ENCODE results near the gene AREL1. TPM values are rescaled to one million over a fixed set of nuclear protein-coding genes. Genes with fewer than 3 reads are reported as not detected.

The AREL1 gene
- total RNA-seq, 1 experiment from 2014 or later = 34.2 TPM

GRCh38 chr14:74685056-74685455 lies 27.8 kb downstream of the AREL1 start:
- H2BK15ac ChIP-seq (ENCODE audit: low read depth, low read length) = no peak overlapping the region
- Mint-ChIP-seq H3K27ac (no peak overlapping the region), H3K4me3 (no peak overlapping the region), H3K4me1 (peaks cover 10 to 12% of the 10 kb centered on the region in 2 experiments; a peak in 3 of 4 replicates), H3K36me3 (ENCODE audit: insufficient read depth in 1 of 3, low read depth in 3 of 3) (peaks cover 14 to 44% (median 38%) of the 10 kb centered on the region in 3 experiments), H3K27me3 (ENCODE audit: low read depth) (no peaks in the 10 kb centered on the region), H3K9me3 (no peaks in the 10 kb centered on the region)
- no peak overlapping the region for H3K27ac ChIP-seq (ENCODE audit: insufficient read length, low read depth, low read length)
- H3K79me2 ChIP-seq (ENCODE audit: insufficient read depth, low read length) = no peaks in the 10 kb centered on the region
- H3K9ac ChIP-seq (ENCODE audit: extremely low read depth, insufficient read length, low read length) = no peak overlapping the region
- H3K4ac ChIP-seq (ENCODE audit: low read depth, low read length) = no peak overlapping the region
- TF ChIP-seq CTCF (conservative IDR thresholded peaks at IDR 0.05) = no peak
- no peak overlapping the region for H2BK5ac ChIP-seq (ENCODE audit: insufficient read length, low read length)
- no peak overlapping the region for H3T11ph ChIP-seq (ENCODE audit: low read length)
- H4K20me1 ChIP-seq (ENCODE audit: control insufficient read depth, insufficient read depth, insufficient read length) = no peaks in the 10 kb centered on the region
- no peak overlapping the region for H3K23ac ChIP-seq (ENCODE audit: insufficient read length, low read depth, low read length)
- H4K5ac ChIP-seq (ENCODE audit: insufficient read length, low read depth, low read length) = no peak overlapping the region
- no peak overlapping the region for H3K18ac ChIP-seq (ENCODE audit: insufficient read length, low read depth, low read length)
- H3K56ac ChIP-seq (ENCODE audit: insufficient read length, low read depth, low read length) = no peak overlapping the region
- H3K4me1 ChIP-seq (ENCODE audit: insufficient read depth, low read length) = peaks cover 2% of the 10 kb centered on the region
- no peak overlapping the region for H2AFZ ChIP-seq (ENCODE audit: low read length)
- H2BK20ac ChIP-seq (ENCODE audit: low read depth, low read length, poor library complexity, severe bottlenecking) = no peak overlapping the region
- H4K8ac ChIP-seq (replicated peaks; ENCODE audit: insufficient read length, low read depth, low read length) = no peak overlapping the region
- H2BK12ac ChIP-seq (ENCODE audit: insufficient read length, low read depth, low read length) = no peak overlapping the region
- WGBS (ENCODE audit: extremely low coverage, insufficient read length, low lambda C conversion rate) = no CpG with 5 or more reads among the region's 2 CpGs
- H3K9me3 ChIP-seq (ENCODE audit: control insufficient read depth, low read depth, low read length) = no peaks in the 10 kb centered on the region
- H3K4me2 ChIP-seq (ENCODE audit: insufficient read depth, insufficient read length, low read length) = no peak overlapping the region
- H2BK120ac ChIP-seq (ENCODE audit: low read depth, low read length, poor library complexity, severe bottlenecking) = no peak overlapping the region
- H3K14ac ChIP-seq (ENCODE audit: insufficient read depth, low read length) = no peak overlapping the region
- H3K27me3 ChIP-seq (ENCODE audit: insufficient read depth, low read length) = no peaks in the 10 kb centered on the region
- no peak overlapping the region for H4K91ac ChIP-seq (ENCODE audit: insufficient read length, low read depth, low read length)
- no peaks in the 10 kb centered on the region for H3K23me2 ChIP-seq (ENCODE audit: insufficient read length, low read depth, low read length, poor library complexity, severe bottlenecking)
- no peak overlapping the region for H2AK5ac ChIP-seq (ENCODE audit: insufficient read length, low read length)
- H3K79me1 ChIP-seq (ENCODE audit: insufficient read depth, low read depth, low read length, poor library complexity, severe bottlenecking) = no peaks in the 10 kb centered on the region
- no peak for DNase-seq
